HTR-8/SVneo (cell line): ENCODE results near the gene BDKRB1.

ENCODE experiments used
- DNase-seq: peaks from one replicate; pipeline ENCODE4 v3.0.0; 2011; ENCODE audit warnings: low spot score, mixed read lengths; ENCODE audit not compliant: insufficient read length
- FAIRE-seq: peaks from 2 replicates; lab custom pipeline; 2011; peaks lifted over from hg19 to GRCh38; lab: Jason Lieb, UNC

The BDKRB1 gene

DNA sequence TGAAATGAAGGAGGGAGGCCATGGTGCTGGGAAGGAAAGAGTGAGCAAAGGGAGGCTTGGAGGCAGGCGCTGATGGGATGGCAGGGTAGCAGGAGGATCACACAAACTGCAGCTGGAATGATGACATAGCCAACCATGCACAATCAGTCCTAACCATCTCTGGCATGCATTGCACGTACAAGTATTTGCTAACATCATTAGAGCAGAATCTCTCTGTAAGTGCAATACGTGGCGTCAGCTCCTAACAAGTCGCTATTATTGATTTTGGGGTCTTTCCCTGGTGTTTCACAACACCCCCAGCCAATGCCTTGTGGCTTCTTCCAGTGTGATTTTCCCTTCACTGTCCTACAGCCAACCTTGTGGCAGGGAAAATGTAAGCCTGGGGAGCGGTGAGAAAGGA, 18.5 kb downstream of the BDKRB1 start:
- FAIRE-seq (peak; percentile 40), DNase-seq (no peak)

DNA sequence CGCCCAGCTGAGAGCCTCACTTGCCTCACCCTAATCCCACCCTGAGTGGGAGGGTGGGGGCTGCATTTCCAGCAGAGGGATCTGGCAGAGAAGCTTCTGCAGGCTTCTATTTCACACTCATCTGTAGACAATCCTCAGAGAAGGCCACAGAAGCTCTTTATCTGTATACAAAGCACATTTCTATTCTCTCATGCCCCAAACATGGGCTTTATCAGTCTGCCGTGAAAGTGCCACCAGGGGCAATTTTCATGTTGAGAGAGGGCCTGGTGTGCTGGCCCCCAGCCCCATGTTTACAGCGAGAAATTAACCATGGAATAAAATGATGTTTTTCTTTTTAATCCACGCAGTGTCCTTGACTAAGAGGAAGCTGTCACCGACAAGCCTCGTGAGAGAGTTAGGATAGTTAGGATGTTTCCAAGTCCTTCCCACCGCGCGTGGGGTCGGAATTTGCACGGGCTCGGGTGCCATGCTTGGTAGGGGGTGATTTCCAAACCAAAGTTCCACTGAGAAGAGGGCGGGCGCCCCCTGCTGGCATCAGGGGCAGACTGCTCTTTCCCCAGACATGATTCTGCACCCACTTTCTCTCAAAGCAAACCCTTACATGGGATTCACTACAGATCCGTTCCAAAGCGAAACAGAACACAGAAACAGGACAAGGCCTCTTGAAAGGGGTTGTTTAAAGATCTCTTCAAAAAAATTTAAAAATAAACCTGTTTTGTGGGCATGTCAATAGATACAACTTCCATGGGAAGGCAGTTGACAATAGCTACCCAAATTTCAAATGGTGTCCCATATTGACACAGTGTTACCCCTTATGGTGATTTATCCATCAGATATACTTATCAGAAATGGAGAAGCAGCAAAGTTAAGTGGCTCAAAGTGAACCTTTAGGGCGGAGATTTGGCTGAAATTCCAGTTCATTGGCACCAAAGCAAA, 19.4 kb downstream of the BDKRB1 start:
- FAIRE-seq (peak; percentile 55), DNase-seq (peak; percentile 64)

DNA sequence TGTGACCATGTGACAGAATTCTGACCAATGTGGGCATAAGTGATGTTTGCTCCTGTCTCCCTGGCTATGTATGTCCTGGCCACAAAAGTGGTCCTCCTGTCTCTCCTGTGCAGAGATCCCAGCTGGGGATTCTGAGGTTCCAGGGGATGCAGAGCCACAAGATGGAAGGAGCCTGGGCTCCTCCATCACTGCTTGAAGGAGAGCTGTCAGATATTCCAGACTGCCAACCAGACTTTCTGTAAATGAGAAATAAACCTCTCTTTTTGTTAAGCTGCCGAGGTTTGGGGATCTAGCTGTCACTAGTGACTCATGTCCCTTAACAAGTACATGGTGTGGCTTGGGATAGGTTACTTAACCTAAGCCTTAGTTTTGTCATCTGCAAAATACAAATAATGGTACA, 21.9 kb downstream of the BDKRB1 start:
- no peak for DNase-seq
- FAIRE-seq = peak; percentile 60

- FAIRE-seq (no peak), DNase-seq (no peak)
Measured at GRCh38 chr14:96279564-96279963, 23.6 kb downstream of the BDKRB1 start.

DNA sequence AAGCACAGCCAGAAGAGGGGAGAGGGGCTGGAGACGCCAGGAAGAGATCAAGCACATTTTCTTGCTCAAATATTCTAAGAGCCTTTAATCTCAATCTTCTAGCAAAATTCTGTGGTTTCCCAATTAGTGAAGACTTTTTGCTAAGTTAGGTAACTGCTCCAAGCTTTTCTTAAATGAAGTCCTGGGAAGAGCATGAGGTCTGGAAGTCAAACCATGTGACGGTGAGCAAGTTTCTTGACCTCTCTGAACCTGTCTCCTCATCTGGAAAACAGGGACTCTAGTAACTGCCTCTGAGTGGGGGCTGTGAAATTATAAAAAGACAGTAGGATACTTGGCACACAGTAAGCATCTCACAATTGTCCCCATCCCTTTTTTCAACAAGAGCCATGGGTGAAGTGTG, 24.1 kb downstream of the BDKRB1 start:
- FAIRE-seq = no peak
- DNase-seq = no peak

DNA sequence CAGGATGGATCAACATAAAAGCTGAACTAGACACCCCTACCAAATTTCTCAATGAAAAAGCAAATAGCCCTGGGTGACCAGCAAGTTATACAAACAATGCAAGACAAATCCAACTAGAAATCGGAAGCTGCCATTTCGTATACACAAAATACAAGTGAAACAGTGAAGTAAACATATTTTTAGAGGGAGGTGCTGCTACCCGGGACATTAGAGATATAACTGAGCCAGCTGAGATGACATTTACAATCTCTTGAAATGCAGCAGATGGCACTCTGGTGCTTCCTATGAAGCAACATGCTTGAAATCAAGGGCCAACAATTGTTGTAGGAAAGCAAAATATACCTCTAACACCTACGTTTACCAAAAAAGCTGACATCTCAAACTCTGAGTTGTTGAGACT, 25.5 kb downstream of the BDKRB1 start:
- DNase-seq (no peak), FAIRE-seq (no peak)

DNA sequence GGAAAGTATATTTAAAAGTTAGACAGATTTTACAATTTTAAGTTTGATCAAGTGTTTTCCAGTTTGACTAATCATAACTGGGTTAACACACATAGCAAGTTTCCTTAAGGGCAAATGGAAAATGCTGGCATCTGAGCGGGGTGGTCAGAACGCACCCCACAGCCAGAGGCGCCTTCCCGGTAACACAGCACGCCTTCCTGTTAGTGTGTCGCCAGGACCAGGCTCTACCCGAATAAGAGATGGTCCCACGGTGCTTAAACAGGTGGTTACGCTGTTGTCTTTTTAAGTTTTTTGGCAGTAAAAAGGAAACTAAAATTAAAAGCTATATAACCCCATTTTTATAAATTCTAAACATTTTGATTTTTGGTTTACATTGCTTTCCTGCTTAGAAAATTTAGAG, 28.0 kb downstream of the BDKRB1 start:
- DNase-seq (no peak), FAIRE-seq (no peak)

DNA sequence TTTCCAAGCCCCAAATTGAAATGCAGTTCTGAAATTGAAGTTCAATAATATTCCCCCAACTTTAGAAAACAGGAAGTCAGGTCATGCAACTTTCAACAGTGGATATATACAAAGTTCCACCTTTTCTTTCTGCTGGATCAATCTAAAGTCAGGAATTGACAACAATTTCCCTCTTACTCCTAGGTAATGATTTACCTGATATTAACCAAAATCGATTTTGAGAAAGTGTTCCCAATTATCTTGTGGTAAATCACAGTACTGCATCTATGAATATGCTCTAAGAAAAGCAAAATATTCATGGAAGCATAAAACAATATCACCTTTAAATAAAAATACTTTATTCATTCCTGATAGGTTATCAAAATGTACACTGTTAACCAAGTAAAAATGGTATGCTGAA, 28.4 kb downstream of the BDKRB1 start:
- DNase-seq (no peak), FAIRE-seq (no peak)

DNA sequence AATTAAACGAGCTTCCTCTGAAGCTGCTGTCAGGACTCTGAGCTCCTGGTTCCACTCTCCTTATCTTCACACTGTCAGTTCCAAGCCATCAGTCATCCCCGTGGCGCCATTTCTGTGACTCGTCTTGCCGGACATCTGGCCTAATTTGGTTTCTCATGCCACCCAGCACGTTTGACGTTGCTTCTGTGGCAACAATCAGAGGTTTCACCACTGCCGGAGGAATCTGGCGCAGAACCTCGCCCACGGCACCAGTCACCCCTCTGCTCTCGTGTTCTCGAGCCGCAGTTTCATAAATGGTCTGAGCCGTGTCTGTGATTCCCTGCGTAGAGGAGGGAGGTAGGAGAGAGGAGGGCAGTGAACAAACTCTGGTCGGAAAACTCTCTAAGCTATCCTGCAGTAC, 29.7 kb downstream of the BDKRB1 start:
- DNase-seq = no peak
- FAIRE-seq = no peak

DNA sequence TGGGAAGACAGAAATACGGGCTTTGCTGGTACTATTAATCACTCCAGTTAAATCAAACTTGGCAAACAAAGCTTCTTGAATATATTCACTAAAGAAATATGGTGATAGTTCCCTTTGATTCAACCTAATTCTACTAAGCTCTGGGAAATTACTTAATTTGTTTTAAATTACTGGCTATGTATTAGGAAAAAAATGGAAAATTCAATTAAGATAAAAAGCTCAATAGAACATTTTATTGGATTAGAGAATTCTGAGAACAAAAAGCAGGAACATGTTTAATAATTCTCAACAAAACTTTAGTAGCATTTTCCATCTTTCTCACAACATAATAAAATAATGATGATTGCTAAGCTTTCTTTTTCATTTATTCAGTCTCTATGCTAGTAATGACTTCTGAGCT, 30.2 kb downstream of the BDKRB1 start:
- no peak for DNase-seq
- no peak for FAIRE-seq

- FAIRE-seq = no peak
- DNase-seq = no peak
Measured at GRCh38 chr14:96287856-96288255, 31.8 kb downstream of the BDKRB1 start.

- no peak for DNase-seq
- FAIRE-seq = no peak
Measured at GRCh38 chr14:96294246-96294645, 38.2 kb downstream of the BDKRB1 start.

GRCh38 chr14:96297000-96297399, 41.0 kb downstream of the BDKRB1 start:
- no peak for FAIRE-seq
- DNase-seq = no peak

- DNase-seq (no peak), FAIRE-seq (no peak)
Measured at GRCh38 chr14:96297997-96298515, 42.0 kb downstream of the BDKRB1 start.

DNA sequence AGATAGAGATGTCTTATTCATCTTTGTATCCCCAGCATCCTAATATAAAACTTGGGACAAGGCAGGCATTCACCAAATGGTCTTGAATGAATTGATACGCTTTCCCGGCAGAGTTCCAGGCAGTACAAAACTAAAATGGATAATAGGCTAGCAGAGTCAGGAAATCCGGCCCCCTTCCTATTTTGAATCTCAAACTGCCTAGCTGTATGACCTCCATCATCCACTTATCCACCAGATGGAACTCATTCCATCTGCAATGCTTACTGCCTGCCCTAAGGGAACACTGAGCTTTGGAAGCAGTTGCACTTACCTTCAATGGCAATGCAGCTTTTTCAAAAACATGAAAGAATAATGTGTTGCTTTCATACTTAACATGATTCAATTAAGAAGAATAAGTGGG, 43.4 kb downstream of the BDKRB1 start:
- DNase-seq (no peak), FAIRE-seq (no peak)

DNA sequence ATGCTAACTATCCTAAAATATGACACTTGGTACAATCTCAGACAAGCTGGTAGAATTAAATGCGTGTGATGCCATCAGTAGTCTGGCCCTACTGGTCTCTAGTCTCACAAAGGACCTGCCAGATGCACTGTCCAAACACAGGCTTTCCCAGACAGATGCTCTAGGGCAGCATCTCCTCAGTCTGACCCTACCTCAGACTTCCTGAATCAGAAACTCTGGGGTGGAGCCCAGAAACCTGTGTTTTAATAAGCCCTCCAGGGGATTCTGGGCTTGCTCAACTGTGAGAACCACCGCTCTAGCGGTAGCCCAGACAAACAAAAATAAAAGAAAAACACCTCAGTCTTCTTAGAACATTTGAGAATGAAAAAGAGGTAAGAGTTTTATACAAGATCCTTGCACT, 48.0 kb downstream of the BDKRB1 start:
- no peak for DNase-seq
- no peak for FAIRE-seq

GRCh38 chr14:96304956-96305355, 48.9 kb downstream of the BDKRB1 start:
- DNase-seq (no peak), FAIRE-seq (no peak)

DNA sequence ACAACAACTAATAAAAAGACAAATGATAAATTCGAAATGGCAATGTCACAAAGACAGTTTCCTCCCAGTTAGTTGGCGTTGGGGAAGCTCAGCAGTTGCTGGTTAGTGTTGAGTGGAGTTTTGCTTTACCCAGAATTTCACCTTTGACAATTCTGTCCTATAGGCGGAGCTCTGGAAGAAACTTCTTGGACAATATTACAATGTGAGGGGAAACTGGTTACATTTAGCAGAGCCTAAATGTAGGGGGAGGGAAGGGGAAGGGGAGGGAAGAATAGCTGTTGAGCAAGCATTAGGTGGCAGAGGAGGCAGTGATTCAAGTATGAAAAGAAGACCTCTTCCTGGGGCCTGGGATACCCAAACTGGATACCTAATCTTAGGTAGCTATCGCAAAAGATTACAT, 51.4 kb downstream of the BDKRB1 start:
- DNase-seq = peak; percentile 3
- no peak for FAIRE-seq

- DNase-seq (no peak), FAIRE-seq (no peak)
Measured at GRCh38 chr14:96309133-96309895, 53.3 kb downstream of the BDKRB1 start.

- no peak for FAIRE-seq
- DNase-seq = no peak
Measured at GRCh38 chr14:96309896-96310330, 53.9 kb downstream of the BDKRB1 start.

DNA sequence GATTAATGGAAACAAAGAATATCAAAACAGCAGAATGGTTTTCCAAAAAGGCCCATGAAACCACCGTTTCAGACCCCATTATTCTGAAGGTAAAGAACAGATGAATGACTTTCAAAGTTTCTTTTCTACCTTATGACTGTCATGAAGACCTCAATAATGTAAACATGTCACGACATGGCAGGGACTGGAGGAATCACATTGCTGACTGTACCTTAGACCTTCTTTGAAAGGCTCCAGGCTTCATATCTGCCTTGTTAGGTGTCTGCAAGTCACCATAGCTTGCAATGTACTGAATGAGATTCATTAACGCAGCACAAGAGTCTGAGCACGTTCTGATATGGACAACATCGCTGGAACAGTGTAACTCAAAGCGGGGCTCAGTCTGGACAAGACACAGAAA, 54.9 kb downstream of the BDKRB1 start:
- no peak for FAIRE-seq
- no peak for DNase-seq
